ENCODE measurements around the gene PDE8A. TPM values are rescaled to one million over a fixed set of nuclear protein-coding genes. Genes with fewer than 3 reads are reported as not detected.

The PDE8A gene
- total RNA-seq, 1 donor from 2014 or later, result 11.4 TPM

- H3K4me3 Mint-ChIP-seq, result no peak overlapping the region
- no peak for TF ChIP-seq EZH2 (IDR thresholded peaks at IDR 0.05)
- TF ChIP-seq EZH2phosphoT487 (IDR thresholded peaks at IDR 0.05), result no peak
- TF ChIP-seq, protein P1, sequence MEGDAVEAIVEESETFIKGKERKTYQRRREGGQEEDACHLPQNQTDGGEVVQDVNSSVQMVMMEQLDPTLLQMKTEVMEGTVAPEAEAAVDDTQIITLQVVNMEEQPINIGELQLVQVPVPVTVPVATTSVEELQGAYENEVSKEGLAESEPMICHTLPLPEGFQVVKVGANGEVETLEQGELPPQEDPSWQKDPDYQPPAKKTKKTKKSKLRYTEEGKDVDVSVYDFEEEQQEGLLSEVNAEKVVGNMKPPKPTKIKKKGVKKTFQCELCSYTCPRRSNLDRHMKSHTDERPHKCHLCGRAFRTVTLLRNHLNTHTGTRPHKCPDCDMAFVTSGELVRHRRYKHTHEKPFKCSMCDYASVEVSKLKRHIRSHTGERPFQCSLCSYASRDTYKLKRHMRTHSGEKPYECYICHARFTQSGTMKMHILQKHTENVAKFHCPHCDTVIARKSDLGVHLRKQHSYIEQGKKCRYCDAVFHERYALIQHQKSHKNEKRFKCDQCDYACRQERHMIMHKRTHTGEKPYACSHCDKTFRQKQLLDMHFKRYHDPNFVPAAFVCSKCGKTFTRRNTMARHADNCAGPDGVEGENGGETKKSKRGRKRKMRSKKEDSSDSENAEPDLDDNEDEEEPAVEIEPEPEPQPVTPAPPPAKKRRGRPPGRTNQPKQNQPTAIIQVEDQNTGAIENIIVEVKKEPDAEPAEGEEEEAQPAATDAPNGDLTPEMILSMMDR (IDR thresholded peaks at IDR 0.05), result no peak
- Histone ChIP-seq H3K27me3 (no peaks in the 10 kb centered on the region), H3K36me3 (no peaks in the 10 kb centered on the region), H3K4me2 (no peak overlapping the region), H3K27ac (no peak overlapping the region), H3K9ac (no peak overlapping the region), H3K79me2 (ENCODE audit: low read depth) (no peaks in the 10 kb centered on the region), H3K4me3 (no peak overlapping the region), H2AFZ (replicated peaks) (no peak overlapping the region), H3F3A (ENCODE audit: low read depth) (peaks cover 12% of the 10 kb centered on the region), H3K9me3 (ENCODE audit: low read depth) (no peaks in the 10 kb centered on the region), H4K20me1 (ENCODE audit: low read depth) (no peaks in the 10 kb centered on the region), H3K4me1 (peaks cover 12% of the 10 kb centered on the region)
- no peak overlapping the region for H3K27ac Mint-ChIP-seq
- no peaks in the 10 kb centered on the region for H3K9me3 Mint-ChIP-seq
- no peaks in the 10 kb centered on the region for H3K36me3 Mint-ChIP-seq
- DNase-seq (ENCODE audit: low spot score), result no peak
- no peaks in the 10 kb centered on the region for H3K4me1 Mint-ChIP-seq
- peaks cover 2% of the 10 kb centered on the region for H3K27me3 Mint-ChIP-seq (ENCODE audit: insufficient read depth, low read depth)
Observed at GRCh38 chr15:85142312-85142711, 160.7 kb downstream of the PDE8A start.

DNA sequence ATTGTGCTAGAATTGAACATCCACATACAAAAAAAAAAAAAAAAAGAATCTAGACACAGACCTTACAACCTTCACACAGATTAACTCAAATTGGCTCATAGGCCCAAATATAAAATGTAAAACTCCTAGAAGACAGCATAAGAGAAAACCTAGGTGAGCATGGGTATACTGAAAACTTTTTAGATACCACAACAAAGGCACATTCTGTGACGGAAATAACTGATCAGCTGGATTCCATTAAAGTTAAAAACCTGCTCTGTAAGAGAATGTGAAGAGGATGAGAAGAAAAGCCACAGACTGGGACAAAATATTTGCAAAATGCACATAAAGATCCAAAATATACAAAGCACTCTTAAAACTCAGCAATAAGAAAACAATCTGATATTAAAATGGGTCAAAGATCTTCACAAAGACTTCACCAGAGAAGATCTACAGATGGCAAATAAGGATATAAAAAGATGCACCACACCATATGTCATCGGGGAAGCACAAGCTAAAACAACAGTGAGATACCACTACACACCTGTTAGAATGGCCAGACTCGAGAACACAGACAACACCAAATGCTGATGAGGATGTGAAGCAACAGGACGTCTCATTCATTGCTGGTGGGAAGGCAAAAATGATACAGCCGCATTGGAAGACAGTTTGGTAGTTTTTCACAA, 167.9 kb downstream of the PDE8A start:
- Mint-ChIP-seq H3K9me3 (no peaks in the 10 kb centered on the region), H3K4me1 (peaks cover 3% of the 10 kb centered on the region), H3K36me3 (no peaks in the 10 kb centered on the region), H3K27ac (no peak overlapping the region), H3K27me3 (ENCODE audit: insufficient read depth, low read depth) (no peaks in the 10 kb centered on the region), H3K4me3 (no peak overlapping the region)
- peaks cover 4% of the 10 kb centered on the region for H3K4me1 ChIP-seq
- no peaks in the 10 kb centered on the region for H4K20me1 ChIP-seq (ENCODE audit: low read depth)
- no peaks in the 10 kb centered on the region for H3K36me3 ChIP-seq
- H3K4me3 ChIP-seq, result no peak overlapping the region
- H3K9me3 ChIP-seq (ENCODE audit: low read depth), result no peaks in the 10 kb centered on the region
- DNase-seq (ENCODE audit: low spot score), result no peak
- no peak overlapping the region for H3K9ac ChIP-seq
- no peaks in the 10 kb centered on the region for H3F3A ChIP-seq (ENCODE audit: low read depth)
- no peak overlapping the region for H2AFZ ChIP-seq (replicated peaks)
- no peaks in the 10 kb centered on the region for H3K79me2 ChIP-seq (ENCODE audit: low read depth)
- H3K27me3 ChIP-seq, result no peaks in the 10 kb centered on the region
- no peak overlapping the region for H3K4me2 ChIP-seq
- TF ChIP-seq EZH2phosphoT487 (IDR thresholded peaks at IDR 0.05), result no peak
- TF ChIP-seq EZH2 (IDR thresholded peaks at IDR 0.05), result no peak
- TF ChIP-seq, protein P1 (IDR thresholded peaks at IDR 0.05), result no peak
- no peak overlapping the region for H3K27ac ChIP-seq

GRCh38 chr15:85150130-85150480, 168.4 kb downstream of the PDE8A start:
- Histone ChIP-seq H3K4me2 (no peak overlapping the region), H3K27me3 (no peaks in the 10 kb centered on the region), H3K4me1 (peaks cover 4% of the 10 kb centered on the region), H3K4me3 (no peak overlapping the region), H3F3A (ENCODE audit: low read depth) (no peaks in the 10 kb centered on the region), H3K9ac (no peak overlapping the region), H2AFZ (replicated peaks) (no peak overlapping the region), H4K20me1 (ENCODE audit: low read depth) (no peaks in the 10 kb centered on the region), H3K27ac (no peak overlapping the region), H3K36me3 (no peaks in the 10 kb centered on the region), H3K79me2 (ENCODE audit: low read depth) (no peaks in the 10 kb centered on the region), H3K9me3 (ENCODE audit: low read depth) (no peaks in the 10 kb centered on the region)
- TF ChIP-seq EZH2phosphoT487 (IDR thresholded peaks at IDR 0.05) (no peak), EZH2 (IDR thresholded peaks at IDR 0.05) (no peak)
- TF ChIP-seq, protein P1 (IDR thresholded peaks at IDR 0.05), result no peak
- H3K36me3 Mint-ChIP-seq, result no peaks in the 10 kb centered on the region
- H3K9me3 Mint-ChIP-seq, result no peaks in the 10 kb centered on the region
- H3K4me1 Mint-ChIP-seq, result peaks cover 3% of the 10 kb centered on the region
- H3K27me3 Mint-ChIP-seq (ENCODE audit: insufficient read depth, low read depth), result no peaks in the 10 kb centered on the region
- no peak for DNase-seq (ENCODE audit: low spot score)
- no peak overlapping the region for H3K27ac Mint-ChIP-seq
- no peak overlapping the region for H3K4me3 Mint-ChIP-seq

All from neural progenitor cell (in vitro differentiated cells).